Progenitor cell of endocrine pancreas (in vitro differentiated cells): ENCODE data around the gene HSPB9. TPM values are rescaled to one million over a fixed set of nuclear protein-coding genes. Genes with fewer than 3 reads are reported as not detected.
A peak's percentile ranks its signal among the peaks of the same experiment; 100 is the strongest.

Source experiments
- DNase-seq: peaks from one replicate; pipeline ENCODE4 v3.0.0; 2021; ENCODE audit warnings: low spot score; ENCODE audit not compliant: unreplicated experiment
- H3K27ac Mint-ChIP-seq: 2 replicates; pipeline ENCODE4 v1.8.0; 2021; ENCODE audit warnings: mild to moderate bottlenecking, moderate library complexity, mixed read lengths
- H3K27me3 Mint-ChIP-seq: 2 replicates; pipeline ENCODE4 v1.8.0; 2021; ENCODE audit warnings: mixed read lengths
- H3K36me3 Mint-ChIP-seq: 2 replicates; pipeline ENCODE4 v1.8.0; 2022; ENCODE audit warnings: mixed read lengths; ENCODE audit not compliant: insufficient read depth
- H3K4me1 Mint-ChIP-seq: 2 replicates; pipeline ENCODE4 v1.8.0; 2021; ENCODE audit warnings: low read depth, mixed read lengths
- H3K4me3 Mint-ChIP-seq: 2 replicates; pipeline ENCODE4 v1.8.0; 2021; ENCODE audit warnings: low read depth, mild to moderate bottlenecking, moderate library complexity, mixed read lengths
- H3K9me3 Mint-ChIP-seq: 2 replicates; pipeline ENCODE4 v1.8.0; 2021; ENCODE audit warnings: low read depth, mixed read lengths
- CTCF ChIP-seq: fragments of 200-600 bp; sonication (generic); IDR thresholded peaks from one replicate; pipeline ENCODE4 v1.5.0; 2021; ENCODE audit warnings: antibody characterized with exemption, mild to moderate bottlenecking; ENCODE audit not compliant: unreplicated experiment
- total RNA-seq: library from RNA; stranded (reverse); gene quantifications from 2 replicates; pipeline ENCODE4 v1.2.1, GENCODE V29; 2021

Gene HSPB9
- total RNA-seq, 1 donor from 2014 or later: not detected

GRCh38 chr17:42079541-42079940, 43.1 kb upstream of the HSPB9 start:
- H3K36me3 Mint-ChIP-seq: no peaks in the 10 kb centered on the region
- no peak overlapping the region for H3K4me3 Mint-ChIP-seq
- H3K4me1 Mint-ChIP-seq: no peaks in the 10 kb centered on the region
- no peak for DNase-seq
- H3K27me3 Mint-ChIP-seq: peaks cover 21% of the 10 kb centered on the region
- no peak overlapping the region for H3K27ac Mint-ChIP-seq
- H3K9me3 Mint-ChIP-seq: no peaks in the 10 kb centered on the region
- no peak for TF ChIP-seq CTCF

- Mint-ChIP-seq H3K4me1 (no peaks in the 10 kb centered on the region), H3K36me3 (no peaks in the 10 kb centered on the region), H3K27ac (no peak overlapping the region), H3K27me3 (peaks cover 9% of the 10 kb centered on the region), H3K9me3 (no peaks in the 10 kb centered on the region), H3K4me3 (no peak overlapping the region)
- no peak for TF ChIP-seq CTCF
- no peak for DNase-seq
Observed at GRCh38 chr17:42081516-42082129, 41.0 kb upstream of the HSPB9 start.

GRCh38 chr17:42087042-42087701, 35.4 kb upstream of the HSPB9 start:
- H3K9me3 Mint-ChIP-seq: no peaks in the 10 kb centered on the region
- no peaks in the 10 kb centered on the region for H3K36me3 Mint-ChIP-seq
- peaks cover 19% of the 10 kb centered on the region for H3K27me3 Mint-ChIP-seq
- TF ChIP-seq CTCF: no peak
- H3K27ac Mint-ChIP-seq: peak overlapping the region; percentile 9
- peaks cover 9% of the 10 kb centered on the region for H3K4me1 Mint-ChIP-seq
- no peak for DNase-seq
- H3K4me3 Mint-ChIP-seq: no peak overlapping the region

- peak overlapping the region; percentile 9 for H3K27ac Mint-ChIP-seq
- peaks cover 20% of the 10 kb centered on the region for H3K27me3 Mint-ChIP-seq
Observed at GRCh38 chr17:42087736-42088705, 34.6 kb upstream of the HSPB9 start.

More at GRCh38 chr17:42087736-42088705, 34.6 kb upstream of the HSPB9 start:
- H3K4me1 Mint-ChIP-seq: peaks cover 9% of the 10 kb centered on the region
- H3K4me3 Mint-ChIP-seq: no peak overlapping the region
- no peaks in the 10 kb centered on the region for H3K9me3 Mint-ChIP-seq
- no peaks in the 10 kb centered on the region for H3K36me3 Mint-ChIP-seq
- no peak for TF ChIP-seq CTCF
- DNase-seq: no peak
